HG03097 (cell line): ENCODE results near the gene SGMS1.
A peak's percentile ranks its signal among the peaks of the same experiment; 100 is the strongest.

ENCODE experiments used
- ATAC-seq: cut with Tn5 transposase; IDR thresholded peaks from one replicate; pipeline ENCODE4 v1.9.1; 2021; ENCODE audit not compliant: unreplicated experiment, low FRiP score

The SGMS1 gene

DNA sequence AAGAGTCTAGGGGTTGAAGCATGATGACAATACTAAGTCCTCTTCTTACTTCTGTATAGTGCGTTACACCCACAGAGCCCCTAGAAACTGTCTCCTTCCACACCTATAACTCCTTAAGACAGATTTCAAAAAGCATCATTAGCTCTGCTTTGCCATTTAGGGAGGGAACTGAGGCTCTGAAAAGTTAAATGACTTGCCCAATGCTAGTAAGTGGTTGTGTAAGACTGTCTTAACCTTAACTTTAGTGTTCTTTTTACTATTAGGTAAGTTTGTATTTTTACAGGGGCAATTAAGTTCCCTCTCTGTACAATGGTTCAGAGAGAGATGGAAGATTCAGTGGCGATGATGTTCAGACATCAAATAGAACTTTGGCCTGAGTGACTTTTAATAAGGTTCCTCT lies 299.7 kb downstream of the SGMS1 start:
- no peak for ATAC-seq

DNA sequence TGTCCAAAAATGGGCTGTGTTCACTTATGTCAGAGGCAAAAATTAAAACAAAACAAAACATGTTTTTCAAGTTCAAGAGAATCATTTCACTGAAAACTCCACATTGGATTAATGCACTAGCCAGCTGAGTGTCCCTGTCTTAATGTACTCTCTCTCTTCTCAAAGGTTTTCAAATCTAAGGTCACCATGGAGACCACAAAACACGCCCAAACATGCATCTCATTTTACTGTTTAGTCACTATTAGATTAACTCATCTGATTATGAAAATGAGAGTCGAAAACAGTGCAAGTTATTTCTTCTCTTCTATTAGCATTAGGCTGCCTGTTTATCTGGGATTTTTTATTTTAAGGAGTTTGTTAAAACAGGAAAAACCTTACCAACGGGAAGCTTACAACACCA lies 301.7 kb downstream of the SGMS1 start:
- no peak for ATAC-seq

DNA sequence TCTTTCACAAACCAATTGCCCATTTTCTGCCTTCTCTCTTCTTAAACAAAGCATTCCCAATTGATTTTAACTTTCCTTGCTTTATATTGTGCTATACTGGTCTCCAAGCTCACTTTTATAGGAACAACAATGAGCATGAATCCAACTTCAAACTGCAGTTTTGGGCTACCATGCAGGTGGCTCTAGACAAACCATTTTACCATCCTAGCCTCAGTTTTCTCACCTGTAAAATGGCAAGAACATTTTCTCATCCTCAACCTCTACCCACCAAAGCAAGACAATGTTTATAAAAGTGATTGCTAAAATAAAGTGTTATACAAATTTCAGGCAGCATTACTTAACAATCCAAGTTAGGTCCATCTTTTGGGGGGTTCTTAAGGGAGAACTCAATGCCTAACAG lies 305.6 kb downstream of the SGMS1 start:
- no peak for ATAC-seq

DNA sequence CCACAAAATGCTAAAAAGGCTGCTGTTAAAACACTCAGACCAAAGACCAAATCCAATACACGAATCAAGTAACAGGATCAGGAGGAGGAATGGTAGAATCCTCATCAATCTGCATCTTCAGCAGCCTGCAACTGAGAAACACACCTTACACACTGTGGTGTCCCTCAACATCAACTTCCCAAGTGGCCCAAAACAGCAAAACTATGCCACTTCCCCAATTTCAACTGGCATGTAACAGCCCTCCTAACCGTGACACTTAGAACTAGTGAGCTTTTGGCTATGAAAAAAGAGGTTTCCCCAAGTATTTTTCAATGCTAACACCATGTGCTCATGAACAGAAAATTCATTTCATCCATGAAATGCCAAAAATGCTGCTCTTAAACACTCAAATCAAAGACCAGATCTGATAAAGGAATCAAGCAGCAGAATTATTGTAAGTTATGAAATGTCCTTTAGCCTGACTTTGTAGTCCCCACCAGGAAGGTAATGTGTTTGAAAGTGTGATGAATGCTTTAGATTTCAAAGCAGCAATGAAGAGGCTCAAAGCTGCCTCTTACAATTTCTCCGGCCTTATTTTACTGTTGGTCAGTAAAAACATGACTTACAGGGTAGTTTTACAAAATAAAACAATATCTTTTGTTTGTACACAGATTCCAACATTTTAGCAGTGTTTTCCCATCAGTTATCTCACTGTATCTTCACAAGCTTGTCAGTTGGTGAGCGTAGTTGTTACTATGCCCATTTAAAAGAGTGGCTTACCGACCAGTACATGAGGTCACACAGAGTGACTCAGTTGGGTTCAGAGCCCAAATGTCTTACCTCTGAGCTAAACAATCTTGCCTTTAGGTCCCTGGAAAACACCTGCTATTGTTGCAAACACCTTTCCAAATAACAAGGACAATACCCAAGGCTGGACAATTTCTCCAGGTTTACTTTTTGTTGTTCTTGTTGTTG lies 306.8 kb downstream of the SGMS1 start:
- ATAC-seq: no peak

DNA sequence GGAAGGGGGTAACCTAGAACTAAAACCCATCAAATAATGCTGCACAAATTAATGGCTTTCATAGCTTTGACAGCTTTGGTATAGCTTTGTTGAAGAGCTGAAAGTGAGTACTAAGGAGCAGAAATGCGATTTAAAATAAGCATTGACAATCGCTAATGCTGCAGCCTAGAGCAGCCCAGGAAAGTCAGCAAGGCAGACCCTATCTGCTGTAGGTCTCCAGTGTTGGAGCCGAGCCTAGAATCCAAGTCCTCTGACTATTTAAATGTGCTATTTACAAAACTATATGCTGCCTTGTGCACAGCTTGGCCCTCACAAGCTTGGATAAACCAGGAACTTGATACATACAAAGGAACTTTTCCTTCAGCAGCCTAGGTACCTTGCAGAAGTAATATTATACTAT lies 307.6 kb downstream of the SGMS1 start:
- ATAC-seq: no peak

DNA sequence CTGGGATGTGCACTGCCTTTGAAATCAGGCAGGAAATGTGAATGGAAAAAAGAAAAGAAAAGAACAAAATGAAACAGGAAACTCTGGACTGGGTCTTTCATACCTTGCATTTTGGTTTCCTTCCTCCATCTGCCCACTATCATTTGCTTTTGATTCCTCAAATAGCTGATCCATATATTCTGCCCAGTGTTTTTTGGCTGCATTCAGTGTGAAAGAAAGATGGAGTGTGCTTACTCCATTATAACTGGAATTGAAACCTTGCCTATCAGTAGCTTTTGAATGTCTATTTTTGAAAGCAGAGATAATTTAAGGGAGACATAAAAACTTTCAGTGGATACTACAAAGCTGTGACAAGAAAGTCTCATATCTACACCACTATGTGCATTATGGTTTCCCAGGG lies 308.3 kb downstream of the SGMS1 start:
- no peak for ATAC-seq

DNA sequence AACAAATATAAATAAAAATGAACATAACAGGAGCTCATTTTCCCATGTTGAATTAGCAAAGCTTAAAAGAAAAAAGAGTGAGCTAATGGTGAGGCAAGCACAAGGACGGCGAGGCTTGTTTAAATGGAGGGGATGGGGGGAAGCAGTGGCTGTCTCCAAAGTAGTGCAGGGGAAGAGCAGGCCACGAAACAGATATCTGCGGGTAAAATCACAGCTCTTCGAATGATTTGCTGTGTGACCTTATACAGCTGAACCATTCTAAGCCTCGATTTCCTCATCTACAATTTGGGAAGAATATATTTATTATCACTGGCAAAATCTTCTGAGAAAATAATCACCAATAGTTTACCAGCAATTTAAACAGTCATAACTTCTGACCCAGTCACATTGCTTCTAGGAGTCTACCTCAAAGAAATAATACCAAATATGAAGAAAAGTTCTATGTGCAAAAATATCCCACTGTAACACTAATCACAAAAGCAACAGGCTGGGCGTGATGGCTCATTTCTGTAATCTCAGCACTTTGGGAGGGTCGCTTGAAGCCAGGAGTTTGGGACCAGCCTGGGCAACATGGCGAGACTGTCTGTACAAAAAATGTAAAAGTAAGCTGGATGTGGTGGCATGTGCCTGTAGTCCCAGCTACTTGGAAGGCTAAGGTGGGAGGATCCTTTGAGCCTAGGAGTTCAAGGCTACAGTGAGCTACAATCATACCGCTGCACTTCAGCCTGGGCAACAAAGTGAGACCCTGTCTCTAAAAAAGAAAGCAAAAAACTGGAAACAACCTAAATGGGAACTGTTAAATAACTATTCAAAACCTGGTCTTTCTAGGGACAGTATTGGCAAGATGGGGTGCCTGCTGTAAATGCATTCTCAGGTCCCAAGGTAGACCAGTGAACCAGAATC lies 309.3 kb downstream of the SGMS1 start:
- no peak for ATAC-seq

DNA sequence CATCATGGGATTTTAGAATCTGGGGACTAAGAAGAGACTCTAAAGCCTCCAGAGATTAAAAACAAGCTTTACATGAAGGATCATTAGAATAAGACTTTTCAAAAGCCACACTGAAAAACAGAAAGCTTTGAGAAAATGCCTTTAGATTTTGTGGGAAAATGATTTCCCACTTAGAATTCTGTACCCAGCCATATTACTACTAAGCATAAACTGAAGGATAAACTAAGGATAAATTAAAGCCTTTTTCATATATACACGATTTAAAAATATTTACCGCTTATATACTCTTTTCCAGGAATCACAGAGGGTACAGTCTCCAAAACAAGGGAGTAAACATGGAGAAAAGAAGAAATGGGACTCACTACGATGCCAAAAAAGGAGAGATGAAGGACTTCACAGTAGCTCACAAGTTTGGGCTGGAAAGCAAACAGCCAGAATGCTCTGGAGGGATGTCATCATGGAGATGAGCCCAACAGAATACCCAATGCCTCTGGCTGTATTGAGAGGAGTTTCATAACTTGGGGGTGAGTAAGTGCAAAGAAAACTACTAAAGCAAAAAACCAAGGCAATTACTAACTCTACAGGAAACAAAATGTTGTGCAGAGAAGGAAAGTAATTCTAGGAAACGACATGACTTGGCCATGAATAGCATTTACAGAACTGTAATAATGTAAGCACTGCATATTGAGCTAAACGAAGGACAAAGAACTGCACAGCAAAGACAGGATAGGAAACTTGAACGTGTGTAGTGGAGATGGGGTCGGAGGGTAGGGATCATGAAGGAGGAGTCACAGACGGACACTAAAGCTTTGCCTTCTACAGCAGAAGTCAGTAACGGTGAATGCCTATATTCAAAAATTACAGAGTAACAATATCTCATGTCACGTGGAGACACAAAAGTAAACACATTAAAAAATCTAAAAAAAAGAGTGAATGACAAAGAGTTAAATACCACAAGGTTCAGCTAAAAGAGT lies 311.0 kb downstream of the SGMS1 start:
- no peak for ATAC-seq

DNA sequence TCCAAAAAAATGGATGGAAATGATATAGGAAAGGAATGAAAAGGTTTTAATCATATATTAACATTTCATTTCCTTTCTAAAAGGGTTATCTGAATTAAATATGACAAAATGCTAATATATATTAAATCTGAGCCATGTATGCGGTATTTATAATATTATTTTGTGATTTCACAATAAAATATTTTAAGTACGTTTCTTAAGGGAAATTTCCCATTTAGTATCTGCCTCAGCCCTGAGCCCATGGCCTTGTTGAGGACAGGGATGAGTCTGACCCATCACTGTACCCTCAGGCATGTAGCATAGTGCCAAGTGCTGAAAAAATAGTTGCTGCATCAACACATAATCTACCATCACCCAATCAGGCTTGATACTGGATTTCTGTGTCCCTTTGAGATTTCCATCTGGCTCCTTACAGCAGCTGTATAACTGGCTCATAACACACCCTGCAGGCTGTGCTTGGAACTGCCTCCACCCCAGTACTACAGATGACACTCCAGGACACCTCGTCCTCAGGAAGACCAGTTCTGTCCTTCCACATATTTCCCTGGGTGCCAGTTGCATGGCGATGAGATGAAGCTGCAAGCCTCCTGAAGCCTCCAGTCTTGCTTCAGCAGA lies 313.1 kb downstream of the SGMS1 start:
- ATAC-seq: peak; percentile 48

DNA sequence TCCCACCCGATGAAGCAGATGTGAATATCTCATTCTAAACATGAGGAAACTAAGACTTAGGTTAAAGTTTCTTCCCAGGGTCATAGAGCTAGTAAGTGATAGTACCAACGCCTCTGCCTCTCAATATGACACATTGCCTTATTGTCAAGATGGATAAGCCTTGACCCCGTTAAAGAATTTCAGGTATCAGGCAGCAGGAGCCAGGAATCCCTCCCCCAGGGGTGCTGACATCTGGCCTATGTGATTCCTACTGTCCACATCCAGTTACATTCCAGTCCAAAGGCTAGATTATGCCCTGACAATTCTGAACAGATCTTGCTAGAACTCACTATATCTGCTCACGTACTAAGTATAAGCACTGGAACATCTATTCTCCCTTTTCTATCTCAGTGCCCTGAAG lies 314.4 kb downstream of the SGMS1 start:
- ATAC-seq: no peak

DNA sequence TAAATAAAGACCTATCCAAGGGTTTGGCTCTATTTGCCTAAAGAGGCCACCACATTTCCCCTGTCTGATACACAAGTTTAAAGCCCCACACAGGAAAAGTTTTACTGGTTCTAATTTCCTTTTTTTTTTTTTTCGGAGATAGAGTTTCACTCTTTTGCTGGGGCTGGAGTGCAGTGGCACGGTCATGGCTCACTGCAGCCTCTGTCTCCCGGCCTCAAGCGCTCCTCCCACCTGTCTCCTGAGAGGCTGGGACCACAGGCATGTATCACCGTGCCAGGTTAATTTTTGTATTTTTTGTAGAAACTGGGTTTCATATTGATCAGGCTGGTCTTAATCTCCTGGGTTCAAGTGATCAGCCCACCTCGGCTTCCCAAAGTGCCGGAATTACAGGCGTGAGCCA lies 319.1 kb downstream of the SGMS1 start:
- no peak for ATAC-seq

DNA sequence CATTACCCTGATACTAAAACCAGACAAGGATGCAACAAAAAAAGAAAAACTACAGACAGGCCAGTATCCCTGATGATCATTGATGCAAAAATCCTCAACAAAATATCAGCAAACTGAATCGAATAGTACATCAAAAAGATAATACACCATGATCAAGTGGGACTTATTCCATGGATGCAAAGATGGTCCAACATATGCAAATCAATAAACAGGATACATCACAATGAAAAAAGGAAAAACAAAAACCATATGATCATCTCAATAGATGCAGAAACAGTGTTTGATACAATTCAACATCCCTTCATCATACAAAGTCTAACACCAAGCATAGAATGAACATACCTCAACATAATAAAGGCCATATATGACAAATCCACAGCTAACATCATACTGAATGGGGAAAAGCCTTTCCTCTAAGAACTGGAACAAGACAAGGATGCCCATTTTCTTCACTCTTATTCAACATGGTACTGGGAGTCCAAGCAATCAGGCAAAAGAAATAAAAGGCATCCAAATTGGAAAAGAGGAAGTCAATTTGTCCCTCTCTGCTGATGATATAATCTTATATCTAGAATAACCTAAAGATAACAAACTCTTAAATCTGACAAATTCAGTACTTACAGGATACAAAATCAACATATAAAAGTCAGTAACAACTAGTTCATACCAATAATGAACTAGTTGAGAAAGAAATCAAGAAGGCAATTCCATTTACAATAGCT lies 323.6 kb downstream of the SGMS1 start:
- ATAC-seq: no peak

DNA sequence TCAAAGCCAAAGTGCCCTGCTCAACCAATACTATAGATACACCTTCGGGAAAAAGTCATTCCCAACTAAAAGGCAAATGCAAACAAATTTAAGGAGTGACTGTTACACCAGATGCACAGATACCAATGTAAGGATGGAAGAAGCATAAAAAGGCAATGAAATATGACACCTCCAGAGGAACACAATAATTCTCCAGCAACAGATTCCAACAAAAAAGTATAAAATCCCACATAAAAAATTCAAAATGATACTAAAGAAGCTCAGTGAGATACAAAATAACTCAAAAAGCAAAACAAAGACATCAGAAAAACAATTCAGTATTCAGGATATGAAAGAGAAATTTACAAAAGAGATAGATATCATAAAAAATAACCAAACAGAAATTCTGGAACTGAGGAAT lies 328.4 kb downstream of the SGMS1 start:
- ATAC-seq: no peak

DNA sequence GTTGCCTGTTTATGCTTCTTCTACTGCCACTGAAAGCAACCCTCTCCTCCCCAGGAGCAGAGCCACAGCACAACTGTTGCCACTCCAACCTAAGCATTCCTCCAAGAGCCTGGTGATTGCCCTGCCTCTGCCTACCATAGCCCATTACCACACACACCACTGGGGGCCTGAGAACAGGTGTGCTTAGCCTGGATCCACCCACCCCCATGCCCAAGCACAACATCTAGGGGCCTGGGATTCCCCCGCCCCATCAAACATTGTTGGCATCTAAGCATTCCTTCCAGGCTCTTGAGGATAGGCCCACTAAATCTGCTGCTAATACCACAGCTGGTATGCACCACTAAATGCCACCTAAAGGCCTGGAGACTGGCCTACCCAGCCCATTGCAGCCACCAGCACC lies 329.2 kb downstream of the SGMS1 start:
- no peak for ATAC-seq

DNA sequence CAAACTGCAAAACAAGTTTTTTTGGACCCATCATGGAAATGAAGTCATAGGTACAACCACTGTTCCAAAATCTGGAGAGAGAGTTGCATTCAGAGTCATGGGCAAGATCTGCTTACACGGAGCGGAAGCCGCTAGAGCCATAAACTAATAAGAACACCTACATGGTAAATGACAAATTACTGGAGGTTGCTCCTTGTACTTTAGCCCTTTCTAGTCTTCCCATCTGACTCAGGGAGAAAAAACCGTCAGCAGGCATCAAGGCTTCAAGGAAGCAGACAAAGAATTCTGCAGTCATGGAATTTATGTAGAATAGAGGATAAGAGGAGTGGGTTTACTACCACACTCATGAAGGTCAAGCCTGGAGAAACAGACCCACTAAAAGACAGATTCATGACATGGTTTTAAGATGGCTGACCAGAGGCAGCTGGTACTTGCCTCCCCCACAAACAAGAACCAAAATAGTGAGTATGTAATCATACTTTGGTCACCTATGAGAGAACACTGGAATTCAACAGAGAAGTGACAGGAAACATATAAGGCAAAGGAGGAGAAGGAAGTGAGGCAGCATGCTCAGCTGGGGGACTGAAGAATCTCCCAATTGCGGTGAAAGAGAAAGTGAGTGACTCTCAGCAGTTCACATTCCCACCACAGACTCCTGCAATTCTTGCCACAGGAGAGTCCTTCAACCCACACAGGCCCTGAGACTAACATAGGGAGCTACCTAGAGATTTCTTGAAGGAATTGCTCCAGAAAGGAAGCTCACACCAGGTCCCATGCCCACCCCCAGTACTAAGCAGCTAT lies 330.0 kb downstream of the SGMS1 start:
- no peak for ATAC-seq

DNA sequence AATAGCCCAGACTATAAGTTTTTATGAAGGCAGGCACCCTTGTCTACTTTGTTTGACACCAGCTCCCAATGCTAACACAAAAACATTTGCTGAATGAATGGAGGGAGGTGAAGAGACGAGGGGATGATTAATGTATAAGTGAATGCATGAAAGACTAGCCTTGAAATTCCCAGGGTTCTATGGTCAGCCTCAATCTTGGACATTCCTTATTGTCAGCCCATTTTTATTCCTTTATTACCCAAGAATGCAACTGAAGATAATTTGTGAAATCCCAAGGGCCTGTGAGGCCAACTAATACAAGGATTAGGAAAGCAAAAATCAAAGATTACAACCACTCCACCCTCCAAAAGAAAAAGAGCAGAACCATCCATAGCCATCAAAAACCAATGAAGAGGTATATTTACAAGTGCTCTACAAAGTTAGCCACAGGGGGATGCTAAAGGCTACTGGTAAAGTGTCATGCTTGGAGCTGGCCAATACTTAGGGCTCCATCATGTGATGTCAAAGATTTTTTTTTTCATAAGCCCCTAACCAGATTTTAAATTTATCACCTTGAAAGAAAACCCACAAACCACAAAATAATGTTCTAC lies 332.4 kb downstream of the SGMS1 start:
- no peak for ATAC-seq

DNA sequence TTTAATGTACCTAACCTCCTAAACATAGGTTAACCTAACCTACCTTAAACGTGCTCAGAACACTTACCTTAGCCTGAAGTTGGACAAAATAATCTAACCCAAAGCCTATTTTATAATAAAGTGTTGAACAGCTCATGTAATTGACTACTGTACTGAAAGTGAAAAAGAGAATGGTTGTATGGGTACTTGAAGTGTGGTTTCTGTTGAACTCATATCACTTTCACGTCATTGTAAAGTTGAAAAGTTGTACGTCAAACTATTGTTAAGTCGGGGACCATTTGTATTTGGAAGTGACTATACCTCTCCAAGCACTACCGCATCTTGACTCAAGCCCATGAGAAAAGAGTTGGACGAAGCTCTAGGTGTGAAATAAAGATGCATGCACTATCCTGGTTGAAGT lies 334.6 kb downstream of the SGMS1 start:
- no peak for ATAC-seq
